ENCODE results near the gene POM121L12.

The POM121L12 gene

DNA sequence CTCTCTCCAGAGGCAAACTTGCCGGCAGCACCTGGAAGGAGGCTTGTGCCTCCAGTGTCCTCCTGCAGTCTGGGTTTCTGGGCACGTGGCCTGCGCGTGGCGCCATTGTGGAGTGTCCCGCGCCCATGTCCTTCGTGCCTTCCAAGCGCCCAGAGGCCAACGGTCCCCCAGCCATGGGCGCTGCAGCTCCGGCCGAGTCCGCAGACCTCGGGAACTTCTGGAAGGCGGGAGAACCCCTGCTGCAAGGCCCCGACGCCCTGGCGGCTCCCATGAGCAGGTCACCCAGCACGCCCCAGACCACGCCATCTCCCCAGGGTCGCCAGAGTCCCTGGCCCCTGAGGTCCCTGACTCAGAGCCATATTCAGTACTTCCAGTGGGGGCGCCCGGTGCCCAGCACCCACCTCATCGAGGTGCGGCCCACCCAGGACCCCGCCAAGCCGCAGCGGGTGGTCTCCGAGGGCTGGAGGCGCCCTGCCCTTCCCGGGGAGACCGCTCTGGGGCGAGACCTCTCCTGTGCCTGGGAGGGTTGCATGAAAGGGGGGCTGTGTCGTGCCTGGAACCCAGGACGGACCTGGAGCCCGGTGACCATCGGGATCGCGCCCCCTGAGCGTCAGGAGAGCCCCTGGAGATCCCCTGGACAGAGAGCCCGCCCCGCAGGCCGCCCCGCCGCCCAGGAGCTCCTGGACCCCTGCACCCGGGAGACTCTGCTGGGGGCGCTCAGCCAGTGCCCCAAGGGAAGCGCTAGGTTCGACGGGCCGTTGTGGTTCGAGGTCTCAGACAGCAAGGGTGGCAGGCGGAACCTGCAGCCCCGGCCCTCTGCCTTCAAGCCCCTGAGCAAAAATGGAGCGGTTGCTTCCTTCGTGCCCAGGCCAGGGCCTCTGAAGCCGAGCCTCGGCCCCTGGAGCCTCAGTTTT is at the start of gene POM121L12:
Gene POM121L12 (plus strand): TSS at position 135 of the 914 bp plus-strand sequence. CDS start 39 bp downstream, at position 174.
- DNase-seq, result no peak

DNA sequence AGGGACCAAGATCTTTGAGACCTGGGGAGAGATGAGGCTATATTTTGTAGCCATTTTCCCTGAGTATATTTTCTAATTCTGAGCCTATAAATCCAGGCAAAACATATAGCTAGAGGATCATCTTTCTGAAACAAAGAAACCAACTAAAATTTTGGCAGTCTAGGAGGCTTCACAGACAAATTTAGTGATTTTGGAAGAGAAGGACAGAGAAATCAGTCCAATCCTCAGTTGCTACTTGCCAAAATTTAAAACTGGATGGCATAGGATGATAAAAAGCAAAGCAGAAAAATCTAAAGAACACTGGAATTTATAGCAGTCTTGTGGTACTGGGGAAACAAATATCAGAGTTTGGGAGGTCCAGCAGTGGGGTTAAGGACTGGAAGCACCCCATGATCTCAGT is 43.4 kb upstream of the POM121L12 start:
- DNase-seq, result no peak

- no peak for DNase-seq
Observed at GRCh38 chr7:52992479-52993162, 42.8 kb upstream of the POM121L12 start.

- DNase-seq, result no peak
Observed at GRCh38 chr7:52995676-52996075, 39.8 kb upstream of the POM121L12 start.

DNA sequence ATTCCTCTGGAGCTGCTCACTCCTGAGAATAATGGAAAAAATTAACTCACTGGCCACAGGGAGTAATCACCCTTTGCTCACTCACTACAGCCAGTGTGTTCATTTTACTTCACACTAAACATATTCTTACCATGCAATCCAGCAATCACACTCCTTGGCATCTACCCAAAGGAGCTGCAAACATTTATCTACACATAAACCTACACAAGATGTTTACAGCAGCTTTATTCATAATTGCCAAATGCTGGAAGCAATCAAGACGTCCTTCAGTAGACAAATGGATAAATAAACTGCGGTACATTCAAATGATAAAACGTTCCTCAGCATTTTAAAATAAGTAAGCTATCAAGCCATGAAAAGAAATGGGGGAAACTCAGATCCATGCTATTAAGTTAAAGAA is 34.2 kb upstream of the POM121L12 start:
- DNase-seq, result no peak

DNA sequence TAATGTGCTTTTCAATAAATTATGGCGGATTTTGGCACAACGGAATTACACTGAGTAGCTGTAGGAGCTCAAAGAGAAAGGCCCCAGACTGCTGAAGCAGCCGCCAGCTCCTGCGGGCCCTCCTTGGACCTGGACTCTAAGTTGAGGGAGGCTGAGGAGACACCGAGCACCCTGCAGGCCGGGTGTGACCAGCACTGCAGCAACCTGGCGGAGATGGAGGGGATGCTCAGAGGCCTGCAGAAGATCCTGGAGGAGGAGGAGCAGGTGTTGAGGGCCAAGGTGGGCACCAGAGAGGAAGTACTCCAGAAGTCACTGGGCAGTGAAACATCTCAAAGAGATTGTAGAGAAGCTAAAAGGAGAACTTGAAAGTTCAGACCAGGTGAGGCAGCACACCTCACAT is 33.0 kb upstream of the POM121L12 start:
- no peak for DNase-seq

DNA sequence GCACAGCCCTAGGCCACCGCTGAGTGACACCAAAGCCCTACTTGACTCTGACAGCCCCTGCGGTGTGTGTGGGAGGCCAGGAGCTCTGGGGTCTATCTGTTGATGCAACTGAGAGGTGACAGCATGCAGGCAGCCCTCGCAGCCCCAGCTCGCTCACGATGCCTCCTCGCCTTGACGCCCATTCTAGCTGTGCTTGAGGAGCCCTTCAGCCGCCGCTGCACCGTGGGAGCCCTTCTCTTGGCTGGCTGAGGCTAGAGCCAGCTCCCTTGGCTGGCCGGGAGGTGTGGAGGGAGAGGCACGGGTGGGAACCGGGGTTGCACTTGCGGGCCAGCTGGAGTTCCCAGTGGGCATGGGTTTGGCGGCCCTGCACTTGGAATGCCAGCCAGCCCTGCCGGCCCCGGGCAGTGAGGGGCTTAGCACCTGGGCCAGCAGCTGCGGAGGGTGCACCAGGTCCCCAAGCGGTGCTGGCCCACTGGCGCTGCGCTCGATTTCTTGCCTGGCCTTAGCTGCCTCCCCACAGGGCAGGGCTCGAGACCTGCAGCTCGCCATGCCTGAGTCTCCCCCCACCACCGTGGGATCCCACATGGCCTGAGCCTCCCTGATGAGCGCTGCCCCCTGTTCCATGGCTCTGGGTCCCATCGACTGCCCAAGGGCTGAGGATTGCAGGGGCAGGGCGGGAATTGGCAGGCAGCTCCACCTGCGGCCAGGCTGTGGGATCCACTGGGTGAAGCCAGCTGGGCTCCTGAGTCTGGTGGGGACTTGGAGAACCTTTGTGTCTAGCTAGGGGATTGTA is 31.6 kb upstream of the POM121L12 start:
- DNase-seq, result no peak

DNA sequence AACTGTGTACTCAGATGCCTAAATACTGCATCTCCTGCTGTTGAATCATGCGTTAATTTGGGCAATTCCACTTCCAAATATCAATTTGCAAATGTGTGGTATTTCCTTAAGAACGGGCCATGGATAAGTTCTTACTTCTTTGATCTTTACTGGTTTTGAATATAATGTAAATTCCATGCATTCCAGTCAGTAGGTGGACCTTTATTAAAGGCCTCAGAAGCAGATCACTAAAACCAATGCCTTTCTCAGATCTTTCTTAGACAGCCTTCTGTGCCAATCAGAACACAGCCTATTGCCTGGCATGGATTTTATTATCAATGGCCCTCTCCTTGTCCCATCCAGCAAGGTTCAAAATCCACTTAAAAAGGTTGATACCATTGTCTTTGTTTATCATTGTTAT is 21.5 kb upstream of the POM121L12 start:
- no peak for DNase-seq

GRCh38 chr7:53015463-53015862 is 20.0 kb upstream of the POM121L12 start:
- no peak for DNase-seq

DNA sequence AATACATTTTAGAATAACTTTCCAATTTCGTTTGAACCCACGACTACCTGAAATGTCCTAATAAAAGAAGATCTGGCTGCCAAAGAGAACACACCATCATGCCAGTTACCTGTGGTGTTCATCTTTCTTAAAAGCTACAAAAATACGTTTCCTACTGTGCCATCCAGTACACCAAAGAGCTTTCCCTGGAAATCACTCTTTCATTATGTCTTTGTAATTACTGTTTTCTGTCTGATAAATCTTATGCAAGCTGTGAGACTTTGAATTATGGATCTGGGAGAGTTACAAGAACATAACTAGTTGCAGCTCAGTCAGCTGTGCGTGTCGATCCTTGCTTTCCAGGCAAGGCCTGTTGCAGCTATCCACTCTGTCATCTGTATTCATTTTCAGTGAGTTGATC is 12.5 kb upstream of the POM121L12 start:
- no peak for DNase-seq

GRCh38 chr7:53048638-53049037 is 13.2 kb downstream of the POM121L12 start:
- DNase-seq, result no peak

- DNase-seq, result no peak
Observed at GRCh38 chr7:53050433-53050832, 15.0 kb downstream of the POM121L12 start.

GRCh38 chr7:53059591-53059990 is 24.2 kb downstream of the POM121L12 start:
- no peak for DNase-seq

DNA sequence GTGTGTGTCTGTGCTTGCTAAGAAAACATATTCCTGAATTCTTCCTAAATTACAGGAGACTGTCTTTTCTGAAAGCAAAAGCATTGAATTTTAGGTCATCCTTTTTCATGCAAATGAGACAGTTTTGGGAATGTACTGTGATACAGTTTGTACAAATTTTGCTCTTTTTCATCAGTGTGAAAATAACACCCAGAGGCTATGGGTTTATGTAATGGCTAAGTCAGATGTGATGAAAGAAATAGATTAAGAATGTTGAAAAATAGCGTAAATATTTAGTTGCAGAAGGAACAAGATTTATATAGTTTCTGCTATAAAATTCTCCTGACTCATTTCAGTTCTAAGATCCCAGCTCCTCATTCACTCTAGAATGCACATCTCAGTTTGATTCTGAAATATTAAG is 24.6 kb downstream of the POM121L12 start:
- DNase-seq, result no peak

- DNase-seq, result no peak
Observed at GRCh38 chr7:53062796-53063195, 27.4 kb downstream of the POM121L12 start.

DNA sequence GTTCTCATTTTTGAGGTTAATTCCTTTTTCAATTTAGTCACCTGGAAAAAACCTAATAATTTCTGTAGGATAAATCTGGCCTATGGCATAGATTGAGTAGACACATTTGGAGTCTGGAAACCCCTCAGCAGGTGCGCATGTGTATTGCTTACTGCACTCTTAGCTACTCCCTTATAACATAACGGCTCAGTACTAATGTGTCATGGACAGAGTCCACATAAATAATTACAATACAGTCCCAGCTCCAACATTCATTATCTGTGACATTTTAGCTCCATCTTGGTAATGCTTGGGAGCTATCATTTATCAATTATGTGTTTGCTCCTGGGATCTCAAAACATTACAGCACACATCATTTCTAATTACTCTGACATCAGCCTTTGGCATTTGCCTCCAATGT is 33.2 kb downstream of the POM121L12 start:
- no peak for DNase-seq

DNA sequence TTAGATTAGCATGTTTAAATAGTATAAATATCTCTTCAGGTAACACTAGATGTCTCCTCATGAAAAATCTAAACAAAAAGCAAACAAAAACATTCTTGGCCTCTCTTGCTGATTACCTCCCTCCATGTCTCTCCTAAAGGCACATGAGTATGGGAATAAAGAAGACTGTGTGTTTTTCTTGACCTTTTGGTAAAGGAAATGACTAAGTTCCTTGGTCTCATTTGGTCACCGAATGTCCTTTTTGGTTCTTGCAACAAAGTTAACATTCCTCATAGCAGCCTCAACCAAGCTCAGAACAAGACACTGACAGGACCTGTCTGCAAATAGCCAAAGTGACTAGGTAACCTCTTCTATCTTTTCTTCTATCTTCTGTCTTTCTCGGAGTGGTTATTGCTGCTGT is 35.5 kb downstream of the POM121L12 start:
- no peak for DNase-seq
